Naive thymus-derived CD8-positive, alpha-beta T cell (primary cell): ENCODE results near the gene GPX5. TPM values are rescaled to one million over a fixed set of nuclear protein-coding genes. Genes with fewer than 3 reads are reported as not detected.
"Not testable (repeated sequence)": the region's sequence is repeated elsewhere in the genome, so short reads cannot be mapped to it uniquely, and the experiment has no call there.

Source experiments
- ATAC-seq, 2 donors: fragments of 150-1000 bp; cut with Tn5 transposase in 1 of 2; sonication (Bioruptor Pico), chemical (Tn5 transposase) in 1 of 2; 1 replicate in 1 of 2; 2 replicates in 1 of 2; pipeline ENCODE4 v1.10.0; 2021; ENCODE audit warnings: mild to moderate bottlenecking in 2 of 2, moderate library complexity in 2 of 2
- POLR2A ChIA-PET: fragments of 350-600 bp; sonication (Branson Sonifier 250); formaldehyde crosslinking; loops from one replicate; lab custom pipeline; 2021; ENCODE audit warnings: antibody characterized with exemption; lab: Charles Lee
- DNase-seq, 10 donors: peaks; one replicate each; pipeline versions ENCODE4 v3.0.0 to v3.0.0-alpha.2; 2020 to 2022
- H3K27ac Mint-ChIP-seq, 10 donors: one replicate each; pipeline ENCODE4 v1.8.0; 2020 to 2022; ENCODE audit warnings: mild to moderate bottlenecking in 10 of 10, mixed read lengths in 10 of 10, moderate library complexity in 4 of 10, inconsistent platforms in 1 of 10
- H3K27me3 Mint-ChIP-seq, 5 donors: one replicate each; pipeline ENCODE4 v1.8.0; 2021 to 2022; ENCODE audit warnings: mixed read lengths in 5 of 5
- H3K36me3 Mint-ChIP-seq, 3 donors: one replicate each; pipeline ENCODE4 v1.8.0; 2020 to 2022; ENCODE audit warnings: mixed read lengths in 3 of 3, mild to moderate bottlenecking in 2 of 3, inconsistent platforms in 1 of 3
- H3K4me1 Mint-ChIP-seq, 4 donors: one replicate each; pipeline ENCODE4 v1.8.0; 2021 to 2022; ENCODE audit warnings: mixed read lengths in 4 of 4
- H3K4me3 Mint-ChIP-seq, 10 donors: one replicate each; pipeline ENCODE4 v1.8.0; 2020 to 2022; ENCODE audit warnings: mild to moderate bottlenecking in 10 of 10, mixed read lengths in 10 of 10, moderate library complexity in 6 of 10, inconsistent platforms in 1 of 10
- H3K9me3 Mint-ChIP-seq, 9 donors: one replicate each; pipeline ENCODE4 v1.8.0; 2020 to 2022; ENCODE audit warnings: mixed read lengths in 9 of 9, mild to moderate bottlenecking in 3 of 9, inconsistent platforms in 1 of 9, moderate library complexity in 1 of 9
- polyA plus RNA-seq, 3 donors: library from polyadenylated mRNA; unstranded; fragments of 300-500 nt; fragmentation: Illumina TruSeq; gene quantifications; one replicate each; pipeline ENCODE4 v1.2.3, GENCODE V29; 2021
- total RNA-seq, 8 experiments: library from RNA in 2 of 8; stranded (reverse) in 2 of 8; gene quantifications; one replicate each; pipeline ENCODE4 v1.2.3 and lab custom pipeline; 2021 to 2026

The GPX5 gene
- total and polyA plus RNA-seq, 5 experiments from 2014 or later, result not detected

GRCh38 chr6:28496099-28496779 is 29.4 kb upstream of the GPX5 start:
- Mint-ChIP-seq H3K4me3 (no peak overlapping the region), H3K4me1 (peaks cover 2 to 6% (median 5%) of the 10 kb centered on the region in 4 donors), H3K27me3 (peaks cover 17 to 36% (median 26%) of the 10 kb centered on the region in 5 donors), H3K36me3 (no peaks in the 10 kb centered on the region), H3K9me3 (peaks cover 0 to 4% (median 0%) of the 10 kb centered on the region in 9 donors), H3K27ac (no peak overlapping the region)
- POLR2A ChIA-PET, result no interaction called here
- peak in 1 of 10 donors; percentile 25 for DNase-seq
- ATAC-seq, result no peak

- Mint-ChIP-seq H3K27ac (no peak overlapping the region), H3K27me3 (peaks cover 10 to 27% (median 16%) of the 10 kb centered on the region in 5 donors), H3K4me3 (no peak overlapping the region), H3K9me3 (no peaks in the 10 kb centered on the region), H3K4me1 (no peaks in the 10 kb centered on the region), H3K36me3 (no peaks in the 10 kb centered on the region)
- ATAC-seq (no peak), DNase-seq (no peak)
- POLR2A ChIA-PET, result no interaction called here
Observed at GRCh38 chr6:28497306-28497705, 28.4 kb upstream of the GPX5 start.

- POLR2A ChIA-PET, result no interaction called here
- Mint-ChIP-seq H3K27me3 (peaks cover 10 to 24% (median 11%) of the 10 kb centered on the region in 5 donors), H3K36me3 (no peaks in the 10 kb centered on the region)
Observed at GRCh38 chr6:28497893-28498292, 27.8 kb upstream of the GPX5 start.

GRCh38 chr6:28501259-28501658 is 24.4 kb upstream of the GPX5 start:
- H3K9me3 Mint-ChIP-seq, result no peaks in the 10 kb centered on the region
- POLR2A ChIA-PET, result no interaction called here

More at GRCh38 chr6:28497893-28498292, 27.8 kb upstream of the GPX5 start:
- Mint-ChIP-seq H3K27ac (peak overlapping the region in 2 of 10 donors; percentile 41 to 48), H3K4me1 (no peaks in the 10 kb centered on the region), H3K4me3 (no peak overlapping the region), H3K9me3 (no peaks in the 10 kb centered on the region)
- DNase-seq (no peak), ATAC-seq (no peak)

GRCh38 chr6:28502136-28502535 is 23.5 kb upstream of the GPX5 start:
- peaks cover 0 to 25% (median 6%) of the 10 kb centered on the region in 5 donors for H3K27me3 Mint-ChIP-seq
- H3K4me1 Mint-ChIP-seq, H3K36me3 Mint-ChIP-seq, H3K27ac Mint-ChIP-seq, DNase-seq, H3K4me3 Mint-ChIP-seq, ATAC-seq, H3K9me3 Mint-ChIP-seq, POLR2A ChIA-PET: not testable (repeated sequence)

More at GRCh38 chr6:28501259-28501658, 24.4 kb upstream of the GPX5 start:
- Mint-ChIP-seq H3K27me3 (peaks cover 0 to 23% (median 10%) of the 10 kb centered on the region in 5 donors), H3K27ac (no peak overlapping the region), H3K4me3 (no peak overlapping the region), H3K4me1 (peaks cover 0 to 2% (median under 1%) of the 10 kb centered on the region in 4 donors), H3K36me3 (no peaks in the 10 kb centered on the region)
- ATAC-seq (no peak), DNase-seq (no peak)

GRCh38 chr6:28502709-28503305 is 22.9 kb upstream of the GPX5 start:
- H3K4me1 Mint-ChIP-seq, result peaks cover 5 to 15% (median 11%) of the 10 kb centered on the region in 4 donors
- H3K4me3 Mint-ChIP-seq, H3K36me3 Mint-ChIP-seq, DNase-seq, H3K27ac Mint-ChIP-seq, H3K9me3 Mint-ChIP-seq, POLR2A ChIA-PET, ATAC-seq: not testable (repeated sequence)
- peaks cover 0 to 26% (median 6%) of the 10 kb centered on the region in 5 donors for H3K27me3 Mint-ChIP-seq

- Mint-ChIP-seq H3K27ac (no peak overlapping the region), H3K9me3 (no peaks in the 10 kb centered on the region), H3K4me3 (no peak overlapping the region), H3K27me3 (peaks cover 0 to 26% (median 9%) of the 10 kb centered on the region in 5 donors), H3K36me3 (no peaks in the 10 kb centered on the region), H3K4me1 (peaks cover 7 to 15% (median 11%) of the 10 kb centered on the region in 4 donors)
- POLR2A ChIA-PET, result no interaction called here
- no peak for DNase-seq
- ATAC-seq, result no peak
Observed at GRCh38 chr6:28505733-28506132, 19.9 kb upstream of the GPX5 start.

- Mint-ChIP-seq H3K36me3 (no peaks in the 10 kb centered on the region), H3K27ac (peak overlapping the region in 9 of 10 donors; percentile 1 to 89 (median 35)), H3K27me3 (peaks cover 0 to 29% (median 9%) of the 10 kb centered on the region in 5 donors), H3K4me1 (peaks cover 7 to 15% (median 11%) of the 10 kb centered on the region in 4 donors), H3K9me3 (no peaks in the 10 kb centered on the region), H3K4me3 (peak overlapping the region in 8 of 10 donors; percentile 20 to 63 (median 35))
- peak; percentile 67 to 78 for ATAC-seq
- POLR2A ChIA-PET, result no interaction called here
- peak in 1 of 10 donors; percentile 15 for DNase-seq
Observed at GRCh38 chr6:28506807-28507475, 18.7 kb upstream of the GPX5 start.

- POLR2A ChIA-PET, result no interaction called here
- no peak for DNase-seq
- Mint-ChIP-seq H3K4me3 (no peak overlapping the region), H3K9me3 (no peaks in the 10 kb centered on the region), H3K27ac (no peak overlapping the region), H3K36me3 (no peaks in the 10 kb centered on the region), H3K27me3 (peaks cover 2 to 35% (median 18%) of the 10 kb centered on the region in 5 donors), H3K4me1 (peaks cover 6 to 11% (median 9%) of the 10 kb centered on the region in 4 donors)
- no peak for ATAC-seq
Observed at GRCh38 chr6:28511628-28512300, 13.9 kb upstream of the GPX5 start.

GRCh38 chr6:28512387-28512786 is 13.3 kb upstream of the GPX5 start:
- H3K4me3 Mint-ChIP-seq, ATAC-seq, H3K9me3 Mint-ChIP-seq, H3K36me3 Mint-ChIP-seq, H3K4me1 Mint-ChIP-seq, H3K27ac Mint-ChIP-seq, POLR2A ChIA-PET, DNase-seq: not testable (repeated sequence)
- H3K27me3 Mint-ChIP-seq, result peaks cover 4 to 39% (median 17%) of the 10 kb centered on the region in 5 donors

GRCh38 chr6:28515676-28516075 is 10.0 kb upstream of the GPX5 start, which contains the start of gene GPX6:
GPX6 (minus strand) TSS chr6:28515793; CDS start chr6:28515743, 50 bp downstream.
- peaks cover 5 to 46% (median 23%) of the 10 kb centered on the region in 5 donors for H3K27me3 Mint-ChIP-seq
- H3K27ac Mint-ChIP-seq, result no peak within 1 kb of the TSS

GRCh38 chr6:28517964-28518363 is 7.7 kb upstream of the GPX5 start:
- POLR2A ChIA-PET, result no interaction called here
- no peak for DNase-seq
- H3K9me3 Mint-ChIP-seq, result no peaks in the 10 kb centered on the region
- H3K27ac Mint-ChIP-seq, result no peak overlapping the region
- H3K36me3 Mint-ChIP-seq, result no peaks in the 10 kb centered on the region
- H3K4me3 Mint-ChIP-seq, result no peak overlapping the region
- H3K4me1 Mint-ChIP-seq, result peaks cover 8 to 9% (median 8%) of the 10 kb centered on the region in 4 donors
- ATAC-seq, result no peak
- peaks cover 7 to 41% (median 29%) of the 10 kb centered on the region in 5 donors for H3K27me3 Mint-ChIP-seq

More at GRCh38 chr6:28515676-28516075, 10.0 kb upstream of the GPX5 start, which contains the start of gene GPX6:
- no peaks in the 10 kb centered on the region for H3K36me3 Mint-ChIP-seq
- H3K4me1 Mint-ChIP-seq, result no peaks in the 10 kb centered on the region
- no peak within 1 kb of the TSS for H3K4me3 Mint-ChIP-seq
- POLR2A ChIA-PET, result no interaction called here
- no peak for ATAC-seq
- H3K9me3 Mint-ChIP-seq, result no peaks in the 10 kb centered on the region
- DNase-seq, result no peak
